ENCODE data around the gene OPALIN.

DNA sequence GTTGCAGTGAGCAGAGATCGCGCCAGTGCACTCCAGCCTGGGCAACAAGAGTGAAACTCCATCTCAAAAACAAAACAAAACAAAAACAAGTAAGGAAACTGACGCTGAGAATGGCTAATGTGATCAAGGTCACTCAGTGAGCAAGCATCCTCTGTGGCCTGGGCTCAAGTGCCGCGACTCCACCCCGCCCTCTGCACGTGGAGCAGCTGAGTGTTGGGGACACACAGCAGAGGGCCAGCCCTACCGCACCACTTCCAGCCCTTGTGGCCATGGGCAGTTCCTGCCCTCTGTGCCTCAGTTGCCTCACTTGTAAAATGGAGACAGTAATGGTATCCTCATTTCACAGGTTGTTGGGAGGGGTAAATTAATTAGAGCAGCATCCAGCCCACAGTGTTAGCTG, 21.0 kb upstream of the OPALIN start:
- TF ChIP-seq, protein P1, sequence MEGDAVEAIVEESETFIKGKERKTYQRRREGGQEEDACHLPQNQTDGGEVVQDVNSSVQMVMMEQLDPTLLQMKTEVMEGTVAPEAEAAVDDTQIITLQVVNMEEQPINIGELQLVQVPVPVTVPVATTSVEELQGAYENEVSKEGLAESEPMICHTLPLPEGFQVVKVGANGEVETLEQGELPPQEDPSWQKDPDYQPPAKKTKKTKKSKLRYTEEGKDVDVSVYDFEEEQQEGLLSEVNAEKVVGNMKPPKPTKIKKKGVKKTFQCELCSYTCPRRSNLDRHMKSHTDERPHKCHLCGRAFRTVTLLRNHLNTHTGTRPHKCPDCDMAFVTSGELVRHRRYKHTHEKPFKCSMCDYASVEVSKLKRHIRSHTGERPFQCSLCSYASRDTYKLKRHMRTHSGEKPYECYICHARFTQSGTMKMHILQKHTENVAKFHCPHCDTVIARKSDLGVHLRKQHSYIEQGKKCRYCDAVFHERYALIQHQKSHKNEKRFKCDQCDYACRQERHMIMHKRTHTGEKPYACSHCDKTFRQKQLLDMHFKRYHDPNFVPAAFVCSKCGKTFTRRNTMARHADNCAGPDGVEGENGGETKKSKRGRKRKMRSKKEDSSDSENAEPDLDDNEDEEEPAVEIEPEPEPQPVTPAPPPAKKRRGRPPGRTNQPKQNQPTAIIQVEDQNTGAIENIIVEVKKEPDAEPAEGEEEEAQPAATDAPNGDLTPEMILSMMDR (IDR thresholded peaks at IDR 0.05), result no peak
- no peak for TF ChIP-seq POLR2AphosphoS5 (IDR thresholded peaks at IDR 0.05; ENCODE audit: low read depth, low read length)
- TF ChIP-seq, protein P2, sequence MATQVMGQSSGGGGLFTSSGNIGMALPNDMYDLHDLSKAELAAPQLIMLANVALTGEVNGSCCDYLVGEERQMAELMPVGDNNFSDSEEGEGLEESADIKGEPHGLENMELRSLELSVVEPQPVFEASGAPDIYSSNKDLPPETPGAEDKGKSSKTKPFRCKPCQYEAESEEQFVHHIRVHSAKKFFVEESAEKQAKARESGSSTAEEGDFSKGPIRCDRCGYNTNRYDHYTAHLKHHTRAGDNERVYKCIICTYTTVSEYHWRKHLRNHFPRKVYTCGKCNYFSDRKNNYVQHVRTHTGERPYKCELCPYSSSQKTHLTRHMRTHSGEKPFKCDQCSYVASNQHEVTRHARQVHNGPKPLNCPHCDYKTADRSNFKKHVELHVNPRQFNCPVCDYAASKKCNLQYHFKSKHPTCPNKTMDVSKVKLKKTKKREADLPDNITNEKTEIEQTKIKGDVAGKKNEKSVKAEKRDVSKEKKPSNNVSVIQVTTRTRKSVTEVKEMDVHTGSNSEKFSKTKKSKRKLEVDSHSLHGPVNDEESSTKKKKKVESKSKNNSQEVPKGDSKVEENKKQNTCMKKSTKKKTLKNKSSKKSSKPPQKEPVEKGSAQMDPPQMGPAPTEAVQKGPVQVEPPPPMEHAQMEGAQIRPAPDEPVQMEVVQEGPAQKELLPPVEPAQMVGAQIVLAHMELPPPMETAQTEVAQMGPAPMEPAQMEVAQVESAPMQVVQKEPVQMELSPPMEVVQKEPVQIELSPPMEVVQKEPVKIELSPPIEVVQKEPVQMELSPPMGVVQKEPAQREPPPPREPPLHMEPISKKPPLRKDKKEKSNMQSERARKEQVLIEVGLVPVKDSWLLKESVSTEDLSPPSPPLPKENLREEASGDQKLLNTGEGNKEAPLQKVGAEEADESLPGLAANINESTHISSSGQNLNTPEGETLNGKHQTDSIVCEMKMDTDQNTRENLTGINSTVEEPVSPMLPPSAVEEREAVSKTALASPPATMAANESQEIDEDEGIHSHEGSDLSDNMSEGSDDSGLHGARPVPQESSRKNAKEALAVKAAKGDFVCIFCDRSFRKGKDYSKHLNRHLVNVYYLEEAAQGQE (IDR thresholded peaks at IDR 0.05; ENCODE audit: insufficient read depth in 1 of 2, low read depth in 2 of 2, low read length in 1 of 2), result no peak
- TF ChIP-seq TCF7L2 (IDR thresholded peaks at IDR 0.05; ENCODE audit: low read depth, low read length), result no peak

Measured in Panc1 (cell line).